K562 (cell line): ENCODE measurements around the gene ZNF512B. TPM values are rescaled to one million over a fixed set of nuclear protein-coding genes. Genes with fewer than 3 reads are reported as not detected.

Source experiments
- ATAC-seq: fragments of 200-7000 bp; cut with Tn5 transposase; 3 replicates; pipeline ENCODE4 v1.9.1; 2020; ENCODE audit warnings: moderate library complexity
- BruUV-seq: library from RNA; stranded (reverse); fragments of 400-500 nt; replicated peaks from 2 replicates; lab custom pipeline; 2021; lab: Mats Ljungman, UMichigan
- CTCF ChIA-PET: fragments of 300-600 bp; formaldehyde crosslinking; extraction: SDS; loops from one replicate; lab custom pipeline; 2021; ENCODE audit warnings: low intra/inter-chr PET ratio; lab: Yijun Ruan, JAX
- POLR2A ChIA-PET: fragments of 300-600, 350-650 bp; sonication (Branson Sonifier 250); formaldehyde crosslinking; extraction: SDS; loops from one replicate; lab custom pipeline; 2021; ENCODE audit warnings: antibody characterized with exemption, inconsistent platforms; lab: Yijun Ruan, JAX
- DNase-seq, 4 experiments: peaks; one replicate each; pipeline versions ENCODE4 v3.0.0 to v3.0.0-alpha.2; 2011 to 2018; ENCODE audit warnings: low spot score in 3 of 4, mixed read lengths in 3 of 4; ENCODE audit errors: extremely low read depth in 1 of 4
- FAIRE-seq: peaks from 2 replicates; lab custom pipeline; 2011; peaks lifted over from hg19 to GRCh38; lab: Jason Lieb, UNC
- H2AFZ ChIP-seq: 2 replicates; pipeline ENCODE4 v1.6.0; 2011; ENCODE audit warnings: low read depth, low read length, control low read depth, inconsistent platforms
- H3K27ac ChIP-seq: fragments of 200-600 bp; 3 replicates; pipeline ENCODE4 v1.8.0; 2011; ENCODE audit warnings: low read depth, mild to moderate bottlenecking, control low read depth, inconsistent platforms, low read length, moderate library complexity, mixed read lengths; ENCODE audit errors: extremely low read depth
- H3K27me3 ChIP-seq, 2 experiments: fragments of 300-600 bp in 1 of 2; 2 replicates in 1 of 2; 3 replicates in 1 of 2; pipeline versions ENCODE4 v1.6.0 to v1.8.0; 2011; ENCODE audit warnings: inconsistent platforms in 2 of 2, low read length in 2 of 2, mild to moderate bottlenecking in 1 of 2, mixed read lengths in 1 of 2, moderate library complexity in 1 of 2; ENCODE audit not compliant: control insufficient read depth in 2 of 2, insufficient read depth in 2 of 2
- H3K36me3 ChIP-seq: fragments of 300-600 bp; 3 replicates; pipeline ENCODE4 v1.8.0; 2011; ENCODE audit warnings: mild to moderate bottlenecking, low read length, inconsistent platforms; ENCODE audit not compliant: control insufficient read depth, insufficient read depth
- H3K4me1 ChIP-seq, 2 experiments: fragments of 200-600 bp in 1 of 2; replicated peaks in 1 of 2; 2 replicates in 1 of 2; 3 replicates in 1 of 2; pipeline versions ENCODE4 v1.5.1 to v1.8.0; 2011; ENCODE audit warnings: inconsistent platforms in 2 of 2, low read length in 2 of 2, mild to moderate bottlenecking in 1 of 2, mixed read lengths in 1 of 2, moderate library complexity in 1 of 2; ENCODE audit not compliant: control insufficient read depth in 2 of 2, insufficient read depth in 2 of 2
- H3K4me2 ChIP-seq: 2 replicates; pipeline ENCODE4 v1.6.1; 2011; ENCODE audit warnings: low read length, control low read depth, inconsistent platforms, mixed read lengths; ENCODE audit not compliant: insufficient read depth
- H3K4me3 ChIP-seq: fragments of 200-600 bp; sonication (generic), shearing (Covaris generic); 2 replicates; pipeline ENCODE4 v1.5.1; 2016; ENCODE audit warnings: control low read depth, inconsistent platforms
- H3K79me2 ChIP-seq: fragments of 200-600 bp; 3 replicates; pipeline ENCODE4 v1.8.0; 2011; ENCODE audit warnings: low read length, inconsistent platforms; ENCODE audit not compliant: control insufficient read depth, insufficient read depth
- H3K9ac ChIP-seq, 2 experiments: 2 replicates each; pipeline versions ENCODE4 v1.6.0 to v1.6.1; 2011; ENCODE audit warnings: low read depth in 2 of 2, low read length in 2 of 2, control low read depth in 1 of 2, inconsistent platforms in 1 of 2, mild to moderate bottlenecking in 1 of 2, mixed read lengths in 1 of 2; ENCODE audit not compliant: insufficient read depth in 1 of 2
- H3K9me1 ChIP-seq: one replicate; pipeline ENCODE4 v1.6.0; 2011; ENCODE audit warnings: inconsistent platforms, mild to moderate bottlenecking, low read length, moderate library complexity; ENCODE audit not compliant: control insufficient read depth, insufficient read depth
- H3K9me3 ChIP-seq: replicated peaks from 2 replicates; pipeline ENCODE4 v1.5.1; 2011; ENCODE audit warnings: low read depth, low read length, inconsistent platforms; ENCODE audit not compliant: control insufficient read depth, insufficient read depth
- H4K20me1 ChIP-seq: replicated peaks from 2 replicates; pipeline ENCODE4 v1.6.1; 2011; ENCODE audit warnings: low read length, inconsistent platforms, mixed read lengths; ENCODE audit not compliant: control insufficient read depth, insufficient read depth
- POLR2G ChIP-seq: fragments of 200-400 bp; formaldehyde crosslinking; IDR thresholded peaks from 2 replicates; pipeline ENCODE4 v1.6.1; 2017; ENCODE audit warnings: low read depth, mild to moderate bottlenecking, antibody characterized with exemption, low read length, moderate library complexity
- ZBTB8A ChIP-seq: fragments of 450-650 bp; IDR thresholded peaks from 2 replicates; pipeline ENCODE4 v1.6.1; 2018; ENCODE audit warnings: mild to moderate bottlenecking, moderate library complexity; ENCODE audit not compliant: partially characterized antibody
- WGBS: fragments of 100-300 bp; shearing (Covaris generic); methylation state at CpG from one replicate; pipeline ENCODE4 v1.1.6; 2016; ENCODE audit warnings: low coverage, mixed read lengths; ENCODE audit not compliant: insufficient coverage; ENCODE audit errors: missing lambda C conversion rate; 5-methylcytosine and 5-hydroxymethylcytosine counted together
- in situ Hi-C: fragments of 300-500 bp; cut with MboI; formaldehyde crosslinking; loops from 4 replicates; pipeline ENCODE4 v1.15.0; 2018; ENCODE audit warnings: inconsistent platforms, mixed read lengths
- intact Hi-C: fragments of 100-400 bp; cut with micrococcal nuclease; formaldehyde crosslinking; loops from 2 replicates; pipeline ENCODE4 v1.14.2; 2022
- polyA plus RNA-seq, 8 experiments: library from polyadenylated mRNA; depleted of rRNA in 4 of 8; stranded (reverse) in 5 of 8; unstranded in 3 of 8; fragments of >200 nt; fragmentation: Nextera tagmentation in 2 of 8; fragmentation: Illumina TruSeq in 1 of 8; extraction: Ambion mirVana in 2 of 8; extraction: Trizol in 1 of 8; gene quantifications; 2 replicates each; pipeline versions ENCODE4 v1.2.1 to v1.2.3, GENCODE V29; 2011 to 2014; ENCODE audit warnings: inconsistent platforms in 1 of 8, missing spikeins in 1 of 8
- total RNA-seq, 7 experiments: library from RNA; depleted of rRNA in 6 of 7; stranded (reverse); fragments of >200 nt in 6 of 7; fragmentation: Illumina TruSeq in 2 of 7; extraction: Trizol in 2 of 7; gene quantifications; 2 replicates each; pipeline versions ENCODE4 v1.2.1 to v1.2.3, GENCODE V29; 2011 to 2021; ENCODE audit warnings: low replicate concordance in 1 of 7

The ZNF512B gene
- total and polyA plus RNA-seq, 9 of the 15 experiments (the other 6 are each of a cell fraction or from before 2014, with no cell fraction given) = 0.01 to 27.8 (median 8.2) TPM

DNA sequence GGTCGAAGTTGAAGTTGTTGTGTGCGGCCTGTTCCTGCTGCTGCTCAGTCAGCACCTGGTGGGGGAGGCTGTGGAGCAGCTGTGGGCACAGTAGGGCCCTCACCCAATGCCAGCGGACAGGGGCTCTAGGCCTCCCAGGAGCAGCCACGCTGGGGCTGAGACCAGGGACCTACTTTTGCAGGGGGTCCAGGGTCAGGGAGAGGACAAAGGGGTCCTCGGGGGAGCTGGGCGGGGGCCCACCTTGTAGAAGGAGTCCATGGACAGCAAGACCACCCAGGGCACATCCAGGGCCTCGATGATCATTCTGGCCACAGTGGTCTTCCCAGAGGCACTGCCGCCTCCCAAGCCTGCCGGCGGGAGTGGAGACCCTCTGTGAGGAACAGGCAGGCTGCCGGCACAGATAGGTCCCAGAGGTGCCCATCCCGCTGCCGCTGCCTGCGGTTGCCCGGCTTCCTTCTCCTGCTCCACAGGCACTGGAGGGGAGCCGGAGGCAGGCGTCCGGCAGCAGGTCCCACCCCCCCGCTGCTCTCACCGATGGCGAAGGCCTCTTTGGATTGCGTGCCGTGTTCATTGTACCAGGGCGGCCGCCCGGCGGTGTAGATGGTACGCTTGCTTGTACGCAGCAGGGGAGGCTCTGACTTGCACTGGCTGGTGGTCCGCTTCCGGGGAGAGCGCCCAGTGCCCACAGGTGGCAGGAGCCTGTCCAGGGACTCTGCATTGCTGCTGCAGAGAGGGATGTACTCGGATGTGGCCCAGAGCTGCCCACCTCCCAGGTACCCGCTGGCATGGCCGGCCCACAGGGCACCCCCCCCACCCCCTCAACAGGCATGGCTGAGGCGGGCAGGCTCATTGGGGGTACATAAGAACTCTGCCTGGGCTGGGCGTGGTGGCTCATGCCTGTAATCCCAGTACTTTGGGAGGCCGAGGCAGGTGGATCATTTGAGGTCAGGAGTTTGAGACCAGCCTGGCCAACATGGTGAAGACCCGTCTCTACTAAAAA, 23.5 kb downstream of the ZNF512B start:
- Histone ChIP-seq H3K4me3 (no peak overlapping the region), H3K4me2 (no peak overlapping the region), H3K36me3 (peaks cover 65% of the 10 kb centered on the region; the same call in 2 of the 3 replicates), H3K4me1 (peaks cover 26 to 90% of the 10 kb centered on the region in 2 experiments), H3K27ac (no peak overlapping the region), H3K9me3 (no peaks in the 10 kb centered on the region), H3K27me3 (no peaks in the 10 kb centered on the region), H3K9me1 (peaks cover 19% of the 10 kb centered on the region), H2AFZ (no peak overlapping the region), H3K9ac (no peak overlapping the region; a peak in 1 of 4 replicates), H4K20me1 (peaks cover 66% of the 10 kb centered on the region), H3K79me2 (peaks cover 61% of the 10 kb centered on the region)
- no peak for DNase-seq
- ChIA-PET CTCF (no interaction called here), POLR2A (interaction anchor here (0.7 kb wide), 1 partner anchor 164 kb away, joined by 3 read pairs; no protein-coding TSS in a partner anchor)
- 93% methylated on average over 25 of the region's 39 CpGs for WGBS
- in situ Hi-C loops = no loop called here
- ATAC-seq = no peak
- peak; percentile 54 for TF ChIP-seq POLR2G
- TF ChIP-seq ZBTB8A = no peak
- intact Hi-C loops = no loop called here
- no peak for FAIRE-seq
- BruUV-seq = no TSS peak
